Lower leg skin (tissue), 4 donors: ENCODE data around the gene PSMB1. TPM values are rescaled to one million over a fixed set of nuclear protein-coding genes. Genes with fewer than 3 reads are reported as not detected.

Source experiments
- DNase-seq, 2 donors: peaks; one replicate each; pipeline ENCODE4 v3.0.0-alpha.2; 2019; ENCODE audit warnings: low spot score in 2 of 2
- H3K4me3 ChIP-seq: fragments of 200-600 bp; sonication (generic); 2 replicates; pipeline ENCODE4 v1.5.1; 2017; ENCODE audit warnings: mild to moderate bottlenecking, low read depth; ENCODE audit not compliant: poor library complexity, severe bottlenecking
- POLR2A ChIP-seq, 2 donors: fragments of 450-650 bp; IDR thresholded peaks; one replicate each; pipeline ENCODE4 v1.6.1; 2016 to 2017; ENCODE audit warnings: antibody characterized with exemption in 2 of 2, mild to moderate bottlenecking in 1 of 2, moderate library complexity in 1 of 2
- WGBS, 2 donors: methylation state at CpG; one replicate each; pipeline ENCODE4 v1.1.5; 2018; 5-methylcytosine and 5-hydroxymethylcytosine counted together
- intact Hi-C: fragments of 100-400 bp; cut with DNase I; formaldehyde crosslinking; loops from one replicate; pipeline ENCODE4 v1.15.0; 2023; ENCODE audit warnings: low total_unique reads
- total RNA-seq, 4 donors: library from RNA; depleted of rRNA; stranded (reverse); fragments of >200 nt; gene quantifications; one replicate each; pipeline ENCODE4 v1.1.0, GENCODE V29; 2016
- TF ChIP-seq, protein P1 (sequence below), 3 donors: fragments of 450-650 bp; IDR thresholded peaks; one replicate each; pipeline ENCODE4 v1.5.1; 2016; ENCODE audit warnings: antibody characterized with exemption in 3 of 3, mild to moderate bottlenecking in 3 of 3, moderate library complexity in 2 of 3

Gene PSMB1
- total RNA-seq, 4 donors from 2014 or later, result 175 to 255 (median 213) TPM

DNA sequence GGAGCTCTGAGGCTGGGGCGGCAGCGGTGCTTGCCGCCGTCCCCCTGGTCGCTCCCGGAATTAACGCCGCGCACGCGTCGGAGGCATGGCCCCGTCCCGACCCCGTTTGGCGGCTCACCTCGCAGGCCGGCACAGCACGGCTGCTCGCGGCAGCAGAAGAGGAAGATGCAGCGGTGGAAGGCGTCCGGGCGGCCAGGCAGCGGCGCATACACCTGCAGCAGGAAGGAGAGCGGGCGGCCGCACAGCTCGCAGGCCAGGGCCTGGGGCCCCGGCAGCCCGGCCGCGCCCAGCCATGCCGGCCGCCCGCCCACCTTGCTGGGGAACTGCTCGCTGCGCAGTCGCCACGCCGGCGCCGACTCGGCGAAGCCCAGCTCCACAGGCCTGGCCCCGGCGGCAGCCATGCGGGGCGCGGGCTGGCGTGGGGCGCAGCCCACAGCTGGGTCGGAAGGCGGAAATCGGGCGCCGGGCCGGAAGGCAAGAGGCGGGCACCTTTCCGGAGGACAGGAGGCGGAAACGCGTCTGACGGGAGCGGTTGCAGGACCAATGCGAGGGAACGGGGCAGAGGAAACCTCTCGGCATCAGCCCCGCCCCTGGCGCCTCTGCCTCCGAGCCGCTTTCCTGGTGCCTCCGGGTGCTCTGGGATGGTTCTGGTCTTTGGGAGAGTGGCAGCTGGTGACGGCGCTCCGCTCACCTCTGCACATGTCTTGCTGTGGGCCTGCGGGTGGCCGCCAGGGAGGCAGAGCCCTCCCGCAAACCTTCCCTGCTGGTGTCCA, 31.3 kb upstream of the PSMB1 start, which contains the start of gene PDCD2:
Gene PDCD2, minus strand, starts transcription at position 457 of the 773 bp plus-strand sequence. Its CDS starts 56 bp downstream, at position 401.
- peak; percentile 90 to 98 for DNase-seq
- intact Hi-C loops, result no loop called here
- TF ChIP-seq POLR2A (IDR thresholded peaks at IDR 0.05), result no peak
- TF ChIP-seq, protein P1, sequence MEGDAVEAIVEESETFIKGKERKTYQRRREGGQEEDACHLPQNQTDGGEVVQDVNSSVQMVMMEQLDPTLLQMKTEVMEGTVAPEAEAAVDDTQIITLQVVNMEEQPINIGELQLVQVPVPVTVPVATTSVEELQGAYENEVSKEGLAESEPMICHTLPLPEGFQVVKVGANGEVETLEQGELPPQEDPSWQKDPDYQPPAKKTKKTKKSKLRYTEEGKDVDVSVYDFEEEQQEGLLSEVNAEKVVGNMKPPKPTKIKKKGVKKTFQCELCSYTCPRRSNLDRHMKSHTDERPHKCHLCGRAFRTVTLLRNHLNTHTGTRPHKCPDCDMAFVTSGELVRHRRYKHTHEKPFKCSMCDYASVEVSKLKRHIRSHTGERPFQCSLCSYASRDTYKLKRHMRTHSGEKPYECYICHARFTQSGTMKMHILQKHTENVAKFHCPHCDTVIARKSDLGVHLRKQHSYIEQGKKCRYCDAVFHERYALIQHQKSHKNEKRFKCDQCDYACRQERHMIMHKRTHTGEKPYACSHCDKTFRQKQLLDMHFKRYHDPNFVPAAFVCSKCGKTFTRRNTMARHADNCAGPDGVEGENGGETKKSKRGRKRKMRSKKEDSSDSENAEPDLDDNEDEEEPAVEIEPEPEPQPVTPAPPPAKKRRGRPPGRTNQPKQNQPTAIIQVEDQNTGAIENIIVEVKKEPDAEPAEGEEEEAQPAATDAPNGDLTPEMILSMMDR (IDR thresholded peaks at IDR 0.05), result no peak
- peak within 1 kb of the TSS; percentile 96 for H3K4me3 ChIP-seq
- WGBS, 2 donors, result 0 to 1% methylated on average over 41 to 75 of the region's 81 CpGs

- no peak for TF ChIP-seq POLR2A (IDR thresholded peaks at IDR 0.05)
- TF ChIP-seq, protein P1 (IDR thresholded peaks at IDR 0.05), result no peak
- intact Hi-C loops, result no loop called here
- 0 to 1% methylated on average over 12 of the region's 12 CpGs for WGBS, 2 donors
- DNase-seq, result no peak
- peak overlapping the region; percentile 96 for H3K4me3 ChIP-seq
Observed at GRCh38 chr6:170583756-170584180, 30.7 kb upstream of the PSMB1 start.

DNA sequence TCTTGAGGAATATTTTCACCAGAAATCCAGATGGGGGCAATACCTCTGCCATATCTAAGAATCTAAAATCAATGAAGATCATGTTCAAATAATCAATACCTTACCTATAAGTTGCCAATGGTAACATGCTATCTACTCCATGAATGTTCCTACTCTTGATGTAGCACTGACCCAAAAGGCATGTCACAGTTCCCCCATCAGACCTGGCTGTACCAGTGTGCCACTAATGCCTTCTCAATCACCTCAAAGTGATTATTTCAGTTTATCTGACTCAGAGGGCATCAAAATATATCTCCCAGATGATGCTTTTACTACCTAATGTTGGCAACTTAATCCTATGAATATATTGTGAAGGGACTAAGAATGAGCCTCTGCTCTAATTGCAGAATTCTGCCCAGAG, 25.8 kb upstream of the PSMB1 start:
- TF ChIP-seq POLR2A (IDR thresholded peaks at IDR 0.05), result no peak
- TF ChIP-seq, protein P1 (IDR thresholded peaks at IDR 0.05), result no peak
- H3K4me3 ChIP-seq, result no peak overlapping the region
- intact Hi-C loops, result no loop called here
- no peak for DNase-seq

DNA sequence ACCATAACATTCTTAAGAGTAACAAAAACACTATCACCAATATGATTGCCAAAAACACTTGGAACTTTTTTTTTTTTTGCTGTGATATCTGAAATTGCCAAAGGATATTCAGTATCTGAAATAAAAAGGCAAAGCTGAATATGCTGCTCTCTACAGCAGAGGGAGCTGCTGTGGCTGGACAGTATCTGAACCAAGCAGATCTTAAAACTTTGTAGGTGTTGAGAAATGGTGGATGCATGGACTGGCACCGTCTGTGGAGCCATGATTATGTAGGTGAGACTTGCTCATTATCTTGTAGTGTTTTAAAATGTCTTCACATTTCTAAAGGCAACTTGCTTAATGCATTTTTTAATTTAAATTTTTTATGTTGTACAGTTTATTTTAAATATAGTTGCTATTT, 22.1 kb upstream of the PSMB1 start:
- DNase-seq, result no peak
- intact Hi-C loops, result no loop called here
- WGBS, 2 donors, result 83 to 90% methylated on average over 1 of the region's 1 CpG
- TF ChIP-seq, protein P1 (IDR thresholded peaks at IDR 0.05), result no peak
- no peak for TF ChIP-seq POLR2A (IDR thresholded peaks at IDR 0.05)
- H3K4me3 ChIP-seq, result no peak overlapping the region

DNA sequence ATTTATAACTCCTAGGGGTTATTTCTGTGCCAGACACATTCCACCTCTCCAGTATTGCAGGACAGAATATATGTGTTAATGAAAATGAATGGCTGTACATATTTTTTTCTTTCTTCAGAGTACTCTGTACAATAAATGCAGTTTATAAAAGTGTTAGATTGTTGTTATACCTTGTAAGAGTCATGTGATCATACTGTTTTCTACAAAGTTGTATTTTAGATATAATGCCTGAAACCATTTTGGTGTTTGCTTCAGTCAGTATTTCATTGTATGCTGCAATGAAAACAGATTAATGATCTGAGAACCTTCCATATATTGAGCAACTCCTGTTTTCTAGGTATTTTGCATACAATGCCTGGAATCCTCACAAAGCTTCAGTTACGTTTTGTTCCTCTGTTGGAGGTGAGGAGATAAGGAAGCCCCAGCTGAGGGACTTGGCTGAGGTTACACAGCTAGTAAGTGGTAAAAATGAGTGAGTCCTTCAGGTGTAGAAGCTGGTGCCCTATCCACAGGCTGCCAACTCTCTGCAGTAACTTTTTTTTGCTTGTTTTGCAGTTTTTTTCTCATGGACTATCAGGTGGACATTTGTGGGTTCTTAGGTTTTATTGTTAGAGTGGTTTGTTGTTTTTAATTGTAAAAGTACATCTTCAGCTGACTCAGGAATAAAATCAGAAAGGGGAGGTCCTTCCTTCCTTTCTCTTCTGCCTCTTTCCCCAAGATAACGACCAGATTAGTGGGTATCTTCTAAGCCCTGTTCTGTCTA, 19.8 kb upstream of the PSMB1 start:
- TF ChIP-seq, protein P1 (IDR thresholded peaks at IDR 0.05), result no peak
- TF ChIP-seq POLR2A (IDR thresholded peaks at IDR 0.05), result no peak
- 77 to 82% methylated on average over 2 of the region's 2 CpGs for WGBS, 2 donors
- no peak overlapping the region for H3K4me3 ChIP-seq
- intact Hi-C loops, result no loop called here
- DNase-seq, result no peak
